ENCODE results near the gene PWP2. TPM values are rescaled to one million over a fixed set of nuclear protein-coding genes. Genes with fewer than 3 reads are reported as not detected.
A peak's percentile ranks its signal among the peaks of the same experiment; 100 is the strongest.

The PWP2 gene
- total and polyA plus RNA-seq, 4 donors, result 4.2 to 15.2 (median 5.3) TPM

- Histone ChIP-seq H3K27ac (ENCODE audit: low read depth, low read length) (no peak overlapping the region), H3K27me3 (ENCODE audit: control insufficient read depth, insufficient read depth, low read length) (no peaks in the 10 kb centered on the region), H3K4me3 (ENCODE audit: low read depth, low read length) (no peak overlapping the region), H3K36me3 (ENCODE audit: control insufficient read depth, insufficient read depth, low read length) (peaks cover 58% of the 10 kb centered on the region), H3K9me3 (ENCODE audit: control insufficient read depth, insufficient read depth, low read length) (no peaks in the 10 kb centered on the region), H3K4me1 (ENCODE audit: control insufficient read depth, insufficient read depth, low read length) (peaks cover 5% of the 10 kb centered on the region)
- DNase-seq (ENCODE audit: low read depth in 4 of 6, low spot score in 6 of 6), result no peak
- WGBS (ENCODE audit: insufficient coverage), result 100% methylated on average over 4 of the region's 7 CpGs
These were observed 27.4 kb upstream of the PWP2 start for GRCh38 chr21:44079846-44080245.

DNA sequence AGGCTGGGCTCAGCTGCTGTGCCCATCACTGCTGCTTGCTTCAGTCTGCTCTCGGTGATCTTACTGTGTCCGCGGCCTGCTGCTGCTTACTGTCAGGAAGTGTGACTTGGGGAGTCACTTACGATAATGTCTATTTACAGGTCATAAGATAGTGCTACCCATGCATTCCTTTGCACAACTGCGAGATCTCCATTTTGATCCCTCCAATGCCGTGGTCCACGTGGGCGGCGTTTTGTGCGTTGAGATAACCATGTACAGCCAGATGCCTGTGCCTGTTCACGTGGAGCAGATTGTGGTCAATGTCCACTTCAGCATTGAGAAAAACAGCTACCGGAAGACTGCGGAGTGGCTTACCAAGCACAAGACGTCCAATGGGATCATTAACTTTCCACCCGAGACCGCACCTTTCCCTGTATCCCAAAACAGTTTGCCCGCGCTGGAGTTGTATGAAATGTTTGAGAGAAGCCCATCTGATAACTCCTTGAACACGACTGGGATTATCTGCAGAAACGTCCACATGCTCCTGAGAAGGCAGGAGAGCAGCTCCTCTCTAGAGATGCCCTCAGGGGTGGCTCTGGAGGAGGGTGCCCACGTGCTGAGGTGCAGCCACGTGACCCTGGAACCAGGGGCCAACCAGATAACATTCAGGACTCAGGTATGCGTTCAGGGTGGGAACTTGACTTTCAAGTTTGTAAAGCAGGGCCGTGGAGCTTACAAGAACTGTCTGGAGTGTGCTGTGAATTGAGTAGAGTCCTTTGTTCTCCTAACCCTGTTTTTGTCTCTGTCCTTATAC lies 24.4 kb upstream of the PWP2 start:
- WGBS (ENCODE audit: insufficient coverage), result 95% methylated on average over 20 of the region's 24 CpGs
- Histone ChIP-seq H3K27ac (ENCODE audit: low read depth, low read length) (no peak overlapping the region), H3K4me3 (ENCODE audit: low read depth, low read length) (no peak overlapping the region), H3K36me3 (ENCODE audit: control insufficient read depth, insufficient read depth, low read length) (peaks cover 77% of the 10 kb centered on the region), H3K27me3 (ENCODE audit: control insufficient read depth, insufficient read depth, low read length) (no peaks in the 10 kb centered on the region), H3K9me3 (ENCODE audit: control insufficient read depth, insufficient read depth, low read length) (no peaks in the 10 kb centered on the region), H3K4me1 (ENCODE audit: control insufficient read depth, insufficient read depth, low read length) (peaks cover 21% of the 10 kb centered on the region)
- DNase-seq (ENCODE audit: low read depth in 4 of 6, low spot score in 6 of 6), result no peak

DNA sequence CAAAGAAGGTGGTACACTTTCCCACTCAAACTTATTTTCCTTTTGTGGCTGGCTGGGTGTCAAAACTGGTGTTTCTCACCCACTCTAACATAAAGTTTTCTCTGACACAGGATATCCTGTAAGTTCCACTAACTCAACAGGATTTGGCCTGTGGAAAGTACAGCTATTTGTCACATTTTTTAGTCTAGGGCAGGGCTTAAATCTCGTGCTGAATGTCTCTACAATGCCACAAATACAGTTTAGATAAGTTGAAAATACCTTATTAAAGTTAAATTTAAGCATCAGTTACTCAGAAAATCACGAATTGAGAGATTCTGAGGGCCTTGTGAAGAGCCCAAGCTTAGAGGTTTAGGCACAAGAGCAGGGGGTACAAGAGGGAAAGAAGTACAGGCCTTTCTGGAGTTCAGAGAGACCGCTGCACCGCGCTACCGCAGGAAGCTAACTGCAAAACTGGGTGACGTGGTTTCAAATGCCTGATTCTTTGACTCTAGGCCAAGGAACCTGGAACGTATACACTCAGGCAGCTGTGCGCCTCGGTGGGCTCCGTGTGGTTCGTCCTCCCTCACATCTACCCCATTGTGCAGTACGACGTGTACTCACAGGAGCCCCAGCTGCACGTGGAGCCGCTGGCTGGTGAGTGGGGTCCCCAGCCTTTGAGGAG lies 23.4 kb upstream of the PWP2 start:
- Histone ChIP-seq H3K27ac (ENCODE audit: low read depth, low read length) (peak overlapping the region; percentile 10), H3K4me3 (ENCODE audit: low read depth, low read length) (no peak overlapping the region), H3K36me3 (ENCODE audit: control insufficient read depth, insufficient read depth, low read length) (peaks cover 83% of the 10 kb centered on the region), H3K27me3 (ENCODE audit: control insufficient read depth, insufficient read depth, low read length) (no peaks in the 10 kb centered on the region), H3K4me1 (ENCODE audit: control insufficient read depth, insufficient read depth, low read length) (peaks cover 21% of the 10 kb centered on the region), H3K9me3 (ENCODE audit: control insufficient read depth, insufficient read depth, low read length) (no peaks in the 10 kb centered on the region)
- 87% methylated on average over 12 of the region's 16 CpGs for WGBS (ENCODE audit: insufficient coverage)
- no peak for DNase-seq (ENCODE audit: low read depth in 4 of 6, low spot score in 6 of 6)

- H3K4me1 ChIP-seq (ENCODE audit: control insufficient read depth, insufficient read depth, low read length), result peaks cover 21% of the 10 kb centered on the region
- WGBS (ENCODE audit: insufficient coverage), result 89% methylated on average over 6 of the region's 7 CpGs
- H3K27me3 ChIP-seq (ENCODE audit: control insufficient read depth, insufficient read depth, low read length), result no peaks in the 10 kb centered on the region
- peaks cover 84% of the 10 kb centered on the region for H3K36me3 ChIP-seq (ENCODE audit: control insufficient read depth, insufficient read depth, low read length)
- no peak overlapping the region for H3K27ac ChIP-seq (ENCODE audit: low read depth, low read length)
- DNase-seq (ENCODE audit: low read depth in 4 of 6, low spot score in 6 of 6), result no peak
- H3K9me3 ChIP-seq (ENCODE audit: control insufficient read depth, insufficient read depth, low read length), result no peaks in the 10 kb centered on the region
- no peak overlapping the region for H3K4me3 ChIP-seq (ENCODE audit: low read depth, low read length)
These were observed 22.5 kb upstream of the PWP2 start for GRCh38 chr21:44084496-44085241.

- Histone ChIP-seq H3K27ac (ENCODE audit: low read depth, low read length) (peak overlapping the region; percentile 67), H3K36me3 (ENCODE audit: control insufficient read depth, insufficient read depth, low read length) (peaks cover 88% of the 10 kb centered on the region), H3K4me1 (ENCODE audit: control insufficient read depth, insufficient read depth, low read length) (peaks cover 21% of the 10 kb centered on the region), H3K9me3 (ENCODE audit: control insufficient read depth, insufficient read depth, low read length) (no peaks in the 10 kb centered on the region), H3K27me3 (ENCODE audit: control insufficient read depth, insufficient read depth, low read length) (no peaks in the 10 kb centered on the region), H3K4me3 (ENCODE audit: low read depth, low read length) (no peak overlapping the region)
- WGBS (ENCODE audit: insufficient coverage), result 56% methylated on average over 11 of the region's 15 CpGs
- DNase-seq (ENCODE audit: low read depth in 4 of 6, low spot score in 6 of 6), result peak in 1 of 6 donors; percentile 22
These were observed 21.5 kb upstream of the PWP2 start for GRCh38 chr21:44085491-44086321.

DNA sequence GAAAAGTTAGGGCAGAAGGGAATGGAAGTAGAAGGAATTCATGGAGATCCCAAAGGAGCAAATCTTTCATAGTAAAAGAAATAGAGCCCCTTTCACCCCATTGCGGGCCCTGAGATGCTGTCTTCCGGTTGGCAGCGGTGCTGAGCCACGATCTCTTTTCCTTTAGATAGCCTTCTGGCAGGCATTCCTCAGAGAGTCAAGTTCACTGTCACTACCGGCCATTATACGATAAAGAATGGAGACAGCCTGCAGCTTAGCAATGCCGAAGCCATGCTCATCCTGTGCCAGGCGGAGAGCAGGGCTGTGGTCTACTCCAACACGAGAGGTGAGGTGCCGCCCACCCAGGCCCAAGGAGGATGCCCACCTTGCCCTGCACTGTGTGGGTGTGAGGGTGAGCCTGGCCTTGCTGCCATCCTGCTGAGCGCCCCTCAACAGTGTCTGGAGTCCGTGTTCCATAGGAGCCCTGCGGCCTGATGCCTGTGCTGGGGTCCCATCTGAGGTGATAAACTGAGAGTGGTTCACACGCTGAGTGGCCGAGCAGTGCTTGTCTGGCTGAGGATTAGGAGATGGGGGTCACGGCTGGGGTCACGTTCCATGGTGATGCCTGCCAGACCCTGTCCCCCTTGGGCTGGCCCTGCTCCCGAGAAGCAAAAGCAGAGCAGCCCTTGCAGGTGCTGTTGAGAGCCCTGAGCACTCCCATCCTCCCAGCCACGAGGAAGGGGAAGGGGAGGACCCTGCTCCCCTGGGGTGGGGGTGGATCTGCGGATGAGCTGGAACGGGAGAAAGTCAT lies 20.4 kb upstream of the PWP2 start:
- H3K36me3 ChIP-seq (ENCODE audit: control insufficient read depth, insufficient read depth, low read length), result peaks cover 89% of the 10 kb centered on the region
- 87% methylated on average over 19 of the region's 21 CpGs for WGBS (ENCODE audit: insufficient coverage)
- H3K4me3 ChIP-seq (ENCODE audit: low read depth, low read length), result no peak overlapping the region
- H3K27ac ChIP-seq (ENCODE audit: low read depth, low read length), result no peak overlapping the region
- peaks cover 21% of the 10 kb centered on the region for H3K4me1 ChIP-seq (ENCODE audit: control insufficient read depth, insufficient read depth, low read length)
- H3K9me3 ChIP-seq (ENCODE audit: control insufficient read depth, insufficient read depth, low read length), result no peaks in the 10 kb centered on the region
- DNase-seq (ENCODE audit: low read depth in 4 of 6, low spot score in 6 of 6), result no peak
- H3K27me3 ChIP-seq (ENCODE audit: control insufficient read depth, insufficient read depth, low read length), result no peaks in the 10 kb centered on the region

DNA sequence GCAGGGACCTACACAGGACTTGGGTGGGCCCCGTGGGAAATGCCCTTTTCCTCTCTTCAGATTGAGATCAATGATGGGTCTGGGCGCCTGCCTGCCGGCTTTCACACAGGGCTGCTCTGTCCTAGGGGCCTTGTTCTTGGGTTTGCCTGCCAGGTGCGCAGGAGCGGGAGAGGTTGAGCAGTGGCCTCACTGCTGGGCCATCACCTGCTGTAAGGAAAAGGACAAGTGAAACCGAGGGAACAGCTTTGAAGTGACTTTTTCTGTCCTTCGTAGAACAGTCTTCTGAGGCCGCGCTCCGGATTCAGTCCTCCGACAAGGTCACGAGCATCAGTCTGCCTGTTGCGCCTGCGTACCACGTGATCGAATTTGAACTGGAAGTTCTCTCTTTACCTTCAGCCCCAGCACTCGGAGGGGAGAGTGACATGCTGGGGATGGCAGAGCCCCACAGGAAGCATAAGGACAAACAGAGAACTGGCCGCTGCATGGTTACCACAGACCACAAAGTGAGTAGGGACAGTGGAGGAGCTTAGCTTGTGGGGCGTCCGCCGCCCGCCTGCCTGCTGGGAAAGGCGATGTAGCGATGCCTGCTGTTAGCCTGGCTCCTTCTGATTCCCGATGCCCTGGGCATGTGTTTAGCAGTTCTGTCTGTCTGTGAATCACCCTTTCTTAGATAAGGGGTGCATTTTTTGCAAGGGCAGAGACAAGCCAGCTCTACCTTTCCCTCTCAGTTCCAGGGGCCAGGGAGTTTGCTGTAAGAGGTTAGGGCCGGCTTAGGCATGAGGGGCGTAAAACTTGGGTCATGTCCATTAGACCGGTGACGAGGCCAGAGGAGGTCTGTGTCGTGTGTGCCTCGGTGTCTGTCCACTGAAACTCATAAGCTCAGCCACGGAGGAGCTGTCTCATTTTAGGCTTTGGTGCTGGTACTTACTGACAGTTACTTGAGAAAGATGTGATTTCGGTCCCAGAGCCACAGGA lies 19.5 kb upstream of the PWP2 start:
- H3K27me3 ChIP-seq (ENCODE audit: control insufficient read depth, insufficient read depth, low read length), result no peaks in the 10 kb centered on the region
- H3K9me3 ChIP-seq (ENCODE audit: control insufficient read depth, insufficient read depth, low read length), result no peaks in the 10 kb centered on the region
- H3K36me3 ChIP-seq (ENCODE audit: control insufficient read depth, insufficient read depth, low read length), result peaks cover 87% of the 10 kb centered on the region
- peaks cover 21% of the 10 kb centered on the region for H3K4me1 ChIP-seq (ENCODE audit: control insufficient read depth, insufficient read depth, low read length)
- DNase-seq (ENCODE audit: low read depth in 4 of 6, low spot score in 6 of 6), result no peak
- 94% methylated on average over 31 of the region's 33 CpGs for WGBS (ENCODE audit: insufficient coverage)
- H3K4me3 ChIP-seq (ENCODE audit: low read depth, low read length), result no peak overlapping the region
- no peak overlapping the region for H3K27ac ChIP-seq (ENCODE audit: low read depth, low read length)

- no peak for DNase-seq (ENCODE audit: low read depth in 4 of 6, low spot score in 6 of 6)
- Histone ChIP-seq H3K27me3 (ENCODE audit: control insufficient read depth, insufficient read depth, low read length) (no peaks in the 10 kb centered on the region), H3K4me3 (ENCODE audit: low read depth, low read length) (no peak overlapping the region), H3K9me3 (ENCODE audit: control insufficient read depth, insufficient read depth, low read length) (no peaks in the 10 kb centered on the region), H3K4me1 (ENCODE audit: control insufficient read depth, insufficient read depth, low read length) (peaks cover 21% of the 10 kb centered on the region), H3K36me3 (ENCODE audit: control insufficient read depth, insufficient read depth, low read length) (peaks cover 86% of the 10 kb centered on the region), H3K27ac (ENCODE audit: low read depth, low read length) (no peak overlapping the region)
- 95% methylated on average over 18 of the region's 18 CpGs for WGBS (ENCODE audit: insufficient coverage)
These were observed 18.8 kb upstream of the PWP2 start for GRCh38 chr21:44088401-44088780.

Measured in spinal cord (tissue), 10 donors.